GM23338 (cell line): Measurements from ENCODE around the gene ABCA5.

Source experiments
- ETS1 ChIP-seq: IDR thresholded peaks from 2 replicates; pipeline ENCODE4 v1.6.1; 2016; ENCODE audit warnings: antibody characterized with exemption
- EZH2 ChIP-seq: fragments of 200-600 bp; sonication (generic); IDR thresholded peaks from one replicate; pipeline ENCODE4 v1.8.0; 2017; ENCODE audit warnings: antibody characterized with exemption, mild to moderate bottlenecking, low read depth; ENCODE audit not compliant: unreplicated experiment
- EZH2phosphoT487 ChIP-seq: fragments of 200-600 bp; sonication (generic); IDR thresholded peaks from one replicate; pipeline ENCODE4 v1.8.1; 2018; ENCODE audit warnings: antibody characterized with exemption; ENCODE audit not compliant: unreplicated experiment
- POLR2AphosphoS5 ChIP-seq: IDR thresholded peaks from 2 replicates; pipeline ENCODE4 v1.6.1; 2016; ENCODE audit warnings: antibody characterized with exemption, low read depth
- TF ChIP-seq, protein P1 (sequence below): IDR thresholded peaks from one replicate; pipeline ENCODE4 v1.6.1; 2018; ENCODE audit warnings: antibody characterized with exemption; ENCODE audit not compliant: unreplicated experiment
- TF ChIP-seq, protein P2 (sequence below), 2 experiments: fragments of 200-600 bp in 1 of 2; sonication (generic) in 1 of 2; conservative IDR thresholded peaks; 2 replicates each; pipeline versions ENCODE4 v1.5.1 to v1.6.1; 2016 to 2017; ENCODE audit warnings: antibody characterized with exemption in 2 of 2, low read depth in 2 of 2, mild to moderate bottlenecking in 2 of 2, moderate library complexity in 1 of 2

DNA sequence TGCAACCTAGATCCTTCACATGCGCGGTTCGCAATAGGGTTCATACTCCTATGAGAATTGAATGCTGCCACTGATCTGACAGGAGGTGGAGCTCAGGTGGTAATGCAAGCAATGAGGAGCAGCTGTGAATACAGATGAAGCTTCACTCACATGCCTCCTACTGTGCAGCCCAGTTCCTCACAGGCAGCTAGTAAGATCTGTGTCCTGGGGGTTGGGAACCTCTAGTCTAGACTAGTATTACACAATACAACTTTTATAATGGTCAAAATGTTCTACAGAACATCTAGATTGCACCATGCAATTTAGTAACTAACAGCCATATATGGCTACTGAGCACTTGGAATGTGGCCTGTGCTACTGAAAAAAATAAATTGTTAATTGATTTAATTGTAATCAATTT, 26.7 kb downstream of the ABCA5 start:
- TF ChIP-seq, protein P1, sequence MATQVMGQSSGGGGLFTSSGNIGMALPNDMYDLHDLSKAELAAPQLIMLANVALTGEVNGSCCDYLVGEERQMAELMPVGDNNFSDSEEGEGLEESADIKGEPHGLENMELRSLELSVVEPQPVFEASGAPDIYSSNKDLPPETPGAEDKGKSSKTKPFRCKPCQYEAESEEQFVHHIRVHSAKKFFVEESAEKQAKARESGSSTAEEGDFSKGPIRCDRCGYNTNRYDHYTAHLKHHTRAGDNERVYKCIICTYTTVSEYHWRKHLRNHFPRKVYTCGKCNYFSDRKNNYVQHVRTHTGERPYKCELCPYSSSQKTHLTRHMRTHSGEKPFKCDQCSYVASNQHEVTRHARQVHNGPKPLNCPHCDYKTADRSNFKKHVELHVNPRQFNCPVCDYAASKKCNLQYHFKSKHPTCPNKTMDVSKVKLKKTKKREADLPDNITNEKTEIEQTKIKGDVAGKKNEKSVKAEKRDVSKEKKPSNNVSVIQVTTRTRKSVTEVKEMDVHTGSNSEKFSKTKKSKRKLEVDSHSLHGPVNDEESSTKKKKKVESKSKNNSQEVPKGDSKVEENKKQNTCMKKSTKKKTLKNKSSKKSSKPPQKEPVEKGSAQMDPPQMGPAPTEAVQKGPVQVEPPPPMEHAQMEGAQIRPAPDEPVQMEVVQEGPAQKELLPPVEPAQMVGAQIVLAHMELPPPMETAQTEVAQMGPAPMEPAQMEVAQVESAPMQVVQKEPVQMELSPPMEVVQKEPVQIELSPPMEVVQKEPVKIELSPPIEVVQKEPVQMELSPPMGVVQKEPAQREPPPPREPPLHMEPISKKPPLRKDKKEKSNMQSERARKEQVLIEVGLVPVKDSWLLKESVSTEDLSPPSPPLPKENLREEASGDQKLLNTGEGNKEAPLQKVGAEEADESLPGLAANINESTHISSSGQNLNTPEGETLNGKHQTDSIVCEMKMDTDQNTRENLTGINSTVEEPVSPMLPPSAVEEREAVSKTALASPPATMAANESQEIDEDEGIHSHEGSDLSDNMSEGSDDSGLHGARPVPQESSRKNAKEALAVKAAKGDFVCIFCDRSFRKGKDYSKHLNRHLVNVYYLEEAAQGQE, result no peak
- TF ChIP-seq, protein P2, sequence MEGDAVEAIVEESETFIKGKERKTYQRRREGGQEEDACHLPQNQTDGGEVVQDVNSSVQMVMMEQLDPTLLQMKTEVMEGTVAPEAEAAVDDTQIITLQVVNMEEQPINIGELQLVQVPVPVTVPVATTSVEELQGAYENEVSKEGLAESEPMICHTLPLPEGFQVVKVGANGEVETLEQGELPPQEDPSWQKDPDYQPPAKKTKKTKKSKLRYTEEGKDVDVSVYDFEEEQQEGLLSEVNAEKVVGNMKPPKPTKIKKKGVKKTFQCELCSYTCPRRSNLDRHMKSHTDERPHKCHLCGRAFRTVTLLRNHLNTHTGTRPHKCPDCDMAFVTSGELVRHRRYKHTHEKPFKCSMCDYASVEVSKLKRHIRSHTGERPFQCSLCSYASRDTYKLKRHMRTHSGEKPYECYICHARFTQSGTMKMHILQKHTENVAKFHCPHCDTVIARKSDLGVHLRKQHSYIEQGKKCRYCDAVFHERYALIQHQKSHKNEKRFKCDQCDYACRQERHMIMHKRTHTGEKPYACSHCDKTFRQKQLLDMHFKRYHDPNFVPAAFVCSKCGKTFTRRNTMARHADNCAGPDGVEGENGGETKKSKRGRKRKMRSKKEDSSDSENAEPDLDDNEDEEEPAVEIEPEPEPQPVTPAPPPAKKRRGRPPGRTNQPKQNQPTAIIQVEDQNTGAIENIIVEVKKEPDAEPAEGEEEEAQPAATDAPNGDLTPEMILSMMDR (conservative IDR thresholded peaks at IDR 0.05; ENCODE audit: low read depth in 2 of 2), result no peak
- TF ChIP-seq EZH2 (no peak), POLR2AphosphoS5 (no peak), ETS1 (no peak), EZH2phosphoT487 (no peak)
